Dendritic cell treated with granulocyte-macrophage colony-stimulating factor and Interleukin-4, amounts not matched to agents 40 ng/mL and 50 ng/mL, for 4 days (primary cell): ENCODE data around the gene BMAL1.

ENCODE experiments used
- H3K27ac Mint-ChIP-seq: one replicate; pipeline ENCODE4 v1.8.0; 2022; ENCODE audit warnings: mild to moderate bottlenecking, mixed read lengths
- H3K27me3 Mint-ChIP-seq: one replicate; pipeline ENCODE4 v1.8.0; 2022; ENCODE audit warnings: mild to moderate bottlenecking, mixed read lengths
- H3K36me3 Mint-ChIP-seq: one replicate; pipeline ENCODE4 v1.8.0; 2022; ENCODE audit warnings: low read depth, mixed read lengths
- H3K4me1 Mint-ChIP-seq: one replicate; pipeline ENCODE4 v1.8.0; 2022; ENCODE audit warnings: low read depth, mixed read lengths
- H3K4me3 Mint-ChIP-seq: one replicate; pipeline ENCODE4 v1.8.0; 2022; ENCODE audit warnings: mild to moderate bottlenecking, moderate library complexity, mixed read lengths
- H3K9me3 Mint-ChIP-seq: one replicate; pipeline ENCODE4 v1.8.0; 2022; ENCODE audit warnings: mixed read lengths
- intact Hi-C: fragments of 100-400 bp; cut with micrococcal nuclease; formaldehyde crosslinking; loops from one replicate; pipeline ENCODE4 v1.15.0; 2022

Gene BMAL1

DNA sequence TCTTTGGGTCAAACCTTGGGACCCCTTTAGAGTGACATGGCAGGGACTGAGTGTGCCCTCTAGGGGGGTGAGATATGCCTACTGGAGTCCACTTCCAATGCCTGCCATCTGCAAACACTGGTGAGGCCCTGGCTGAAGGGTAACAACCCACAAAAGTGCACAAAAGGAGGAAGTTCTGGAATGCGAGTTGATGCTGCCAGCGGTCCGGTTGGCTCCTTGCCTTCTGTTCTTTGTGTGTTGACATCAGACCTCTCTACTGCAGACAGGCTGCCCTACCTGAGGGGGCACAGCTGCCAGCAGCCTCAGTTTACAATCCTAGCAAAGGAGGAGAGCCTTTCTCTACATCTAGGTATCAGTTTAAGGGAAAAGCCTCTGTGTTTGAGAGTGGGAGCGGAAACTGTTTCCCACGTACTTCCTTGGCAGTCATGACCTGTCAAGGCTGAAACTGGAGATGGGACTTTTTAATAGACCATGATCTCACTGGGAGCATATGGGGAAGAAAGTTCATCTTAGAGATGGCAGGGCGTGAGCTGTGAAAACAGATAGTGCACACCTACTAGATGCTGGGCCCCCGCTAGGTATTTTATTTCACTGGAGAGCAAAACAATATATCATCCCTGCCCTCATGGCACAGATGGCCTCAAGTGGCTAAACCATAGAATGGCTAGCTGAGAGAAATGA lies 27.2 kb downstream of the BMAL1 start:
- H3K4me1 Mint-ChIP-seq: peaks cover 51% of the 10 kb centered on the region
- peaks cover 11% of the 10 kb centered on the region for H3K36me3 Mint-ChIP-seq
- no peaks in the 10 kb centered on the region for H3K27me3 Mint-ChIP-seq
- peaks cover 12% of the 10 kb centered on the region for H3K9me3 Mint-ChIP-seq
- H3K27ac Mint-ChIP-seq: no peak overlapping the region
- intact Hi-C loops: no loop called here
- no peak overlapping the region for H3K4me3 Mint-ChIP-seq

GRCh38 chr11:13308704-13309103 lies 31.1 kb downstream of the BMAL1 start:
- H3K27me3 Mint-ChIP-seq: no peaks in the 10 kb centered on the region
- intact Hi-C loops: no loop called here
- peaks cover 39% of the 10 kb centered on the region for H3K36me3 Mint-ChIP-seq
- peaks cover 7% of the 10 kb centered on the region for H3K9me3 Mint-ChIP-seq
- H3K4me1 Mint-ChIP-seq: peaks cover 35% of the 10 kb centered on the region
- H3K27ac Mint-ChIP-seq: no peak overlapping the region
- no peak overlapping the region for H3K4me3 Mint-ChIP-seq

DNA sequence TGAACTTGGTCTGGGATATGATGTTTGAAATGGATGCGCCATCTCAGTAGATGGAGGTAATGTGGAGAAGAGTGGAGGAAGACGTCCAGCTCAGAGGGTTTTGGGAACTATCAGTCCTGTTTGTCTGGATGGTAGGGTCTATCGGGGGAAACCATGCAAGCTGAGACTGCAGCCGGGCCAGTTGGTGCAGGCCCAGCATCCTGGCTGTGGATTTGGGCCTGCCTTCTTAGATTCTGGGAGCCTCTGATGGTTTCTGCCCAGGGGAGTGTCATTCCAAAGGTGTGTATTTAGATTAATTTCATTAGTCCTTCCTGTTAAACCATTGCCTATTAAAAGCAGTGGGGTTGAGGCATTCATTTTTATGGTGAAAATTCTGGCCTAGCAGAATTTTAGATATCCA lies 31.6 kb downstream of the BMAL1 start:
- Mint-ChIP-seq H3K4me1 (peaks cover 35% of the 10 kb centered on the region), H3K9me3 (peaks cover 2% of the 10 kb centered on the region), H3K27me3 (no peaks in the 10 kb centered on the region), H3K27ac (no peak overlapping the region), H3K4me3 (no peak overlapping the region), H3K36me3 (peaks cover 39% of the 10 kb centered on the region)
- intact Hi-C loops: no loop called here

GRCh38 chr11:13310443-13310842 lies 32.9 kb downstream of the BMAL1 start:
- Mint-ChIP-seq H3K36me3 (peaks cover 50% of the 10 kb centered on the region), H3K4me3 (no peak overlapping the region), H3K9me3 (no peaks in the 10 kb centered on the region), H3K27me3 (no peaks in the 10 kb centered on the region), H3K4me1 (peaks cover 37% of the 10 kb centered on the region), H3K27ac (no peak overlapping the region)
- intact Hi-C loops: no loop called here

- Mint-ChIP-seq H3K36me3 (peaks cover 61% of the 10 kb centered on the region), H3K4me1 (peaks cover 48% of the 10 kb centered on the region), H3K4me3 (no peak overlapping the region), H3K27me3 (no peaks in the 10 kb centered on the region), H3K9me3 (no peaks in the 10 kb centered on the region), H3K27ac (no peak overlapping the region)
- intact Hi-C loops: no loop called here
Measured at GRCh38 chr11:13311570-13311969, 34.0 kb downstream of the BMAL1 start.

- H3K27me3 Mint-ChIP-seq: no peaks in the 10 kb centered on the region
- no peaks in the 10 kb centered on the region for H3K9me3 Mint-ChIP-seq
- H3K4me3 Mint-ChIP-seq: no peak overlapping the region
- H3K27ac Mint-ChIP-seq: no peak overlapping the region
- intact Hi-C loops: no loop called here
- peaks cover 50% of the 10 kb centered on the region for H3K4me1 Mint-ChIP-seq
- peaks cover 62% of the 10 kb centered on the region for H3K36me3 Mint-ChIP-seq
Measured at GRCh38 chr11:13313005-13313819, 35.6 kb downstream of the BMAL1 start.

DNA sequence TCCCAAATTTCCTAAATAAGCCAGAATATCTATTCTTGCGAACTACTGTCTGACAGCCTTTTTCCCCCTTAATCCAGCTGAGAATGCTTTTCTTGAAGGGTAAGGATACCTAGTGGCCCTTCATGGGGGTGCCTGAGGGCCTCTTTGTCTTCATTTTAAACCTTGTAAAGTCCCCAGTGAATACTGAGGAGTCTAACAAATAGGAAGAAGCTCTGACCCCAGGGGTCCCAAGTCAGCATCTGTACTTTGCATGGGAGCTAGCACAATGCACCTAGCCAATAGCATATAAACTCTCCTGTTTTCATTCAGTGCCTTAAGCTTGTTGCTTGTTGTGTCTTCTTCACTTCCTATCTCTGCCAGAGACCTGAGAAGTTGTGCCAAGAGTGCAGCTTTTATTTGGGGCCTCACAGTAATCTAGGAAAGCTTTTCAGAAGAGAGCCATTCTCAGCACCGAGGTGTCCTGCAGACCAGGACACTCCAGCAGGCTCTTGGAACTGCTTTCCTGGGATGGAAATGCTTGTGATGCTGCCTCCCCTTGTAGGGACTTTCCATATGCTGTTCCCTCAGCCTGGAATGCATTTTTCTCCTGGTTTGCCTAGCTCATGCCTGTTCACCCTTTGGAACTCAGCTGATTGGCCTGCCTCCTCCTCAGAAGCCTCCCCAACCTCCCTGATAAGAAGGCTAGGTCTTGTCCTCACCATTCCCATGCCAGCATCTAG lies 37.2 kb downstream of the BMAL1 start:
- peaks cover 60% of the 10 kb centered on the region for H3K36me3 Mint-ChIP-seq
- H3K27ac Mint-ChIP-seq: no peak overlapping the region
- no peaks in the 10 kb centered on the region for H3K9me3 Mint-ChIP-seq
- no peak overlapping the region for H3K4me3 Mint-ChIP-seq
- intact Hi-C loops: no loop called here
- peaks cover 55% of the 10 kb centered on the region for H3K4me1 Mint-ChIP-seq
- H3K27me3 Mint-ChIP-seq: no peaks in the 10 kb centered on the region

- Mint-ChIP-seq H3K4me1 (peaks cover 60% of the 10 kb centered on the region), H3K27me3 (no peaks in the 10 kb centered on the region), H3K36me3 (peaks cover 50% of the 10 kb centered on the region), H3K27ac (peak overlapping the region; percentile 31), H3K4me3 (no peak overlapping the region), H3K9me3 (no peaks in the 10 kb centered on the region)
- intact Hi-C loops: no loop called here
Measured at GRCh38 chr11:13315517-13316432, 38.2 kb downstream of the BMAL1 start.

- H3K36me3 Mint-ChIP-seq: peaks cover 45% of the 10 kb centered on the region
- H3K4me1 Mint-ChIP-seq: peaks cover 53% of the 10 kb centered on the region
- no peaks in the 10 kb centered on the region for H3K9me3 Mint-ChIP-seq
- intact Hi-C loops: no loop called here
- H3K4me3 Mint-ChIP-seq: no peak overlapping the region
- no peaks in the 10 kb centered on the region for H3K27me3 Mint-ChIP-seq
- H3K27ac Mint-ChIP-seq: peak overlapping the region; percentile 31
Measured at GRCh38 chr11:13316528-13316961, 39.0 kb downstream of the BMAL1 start.

- Mint-ChIP-seq H3K9me3 (no peaks in the 10 kb centered on the region), H3K27me3 (no peaks in the 10 kb centered on the region), H3K4me3 (no peak overlapping the region), H3K36me3 (peaks cover 50% of the 10 kb centered on the region), H3K4me1 (peaks cover 50% of the 10 kb centered on the region), H3K27ac (no peak overlapping the region)
- intact Hi-C loops: no loop called here
Measured at GRCh38 chr11:13317293-13318080, 39.9 kb downstream of the BMAL1 start.

DNA sequence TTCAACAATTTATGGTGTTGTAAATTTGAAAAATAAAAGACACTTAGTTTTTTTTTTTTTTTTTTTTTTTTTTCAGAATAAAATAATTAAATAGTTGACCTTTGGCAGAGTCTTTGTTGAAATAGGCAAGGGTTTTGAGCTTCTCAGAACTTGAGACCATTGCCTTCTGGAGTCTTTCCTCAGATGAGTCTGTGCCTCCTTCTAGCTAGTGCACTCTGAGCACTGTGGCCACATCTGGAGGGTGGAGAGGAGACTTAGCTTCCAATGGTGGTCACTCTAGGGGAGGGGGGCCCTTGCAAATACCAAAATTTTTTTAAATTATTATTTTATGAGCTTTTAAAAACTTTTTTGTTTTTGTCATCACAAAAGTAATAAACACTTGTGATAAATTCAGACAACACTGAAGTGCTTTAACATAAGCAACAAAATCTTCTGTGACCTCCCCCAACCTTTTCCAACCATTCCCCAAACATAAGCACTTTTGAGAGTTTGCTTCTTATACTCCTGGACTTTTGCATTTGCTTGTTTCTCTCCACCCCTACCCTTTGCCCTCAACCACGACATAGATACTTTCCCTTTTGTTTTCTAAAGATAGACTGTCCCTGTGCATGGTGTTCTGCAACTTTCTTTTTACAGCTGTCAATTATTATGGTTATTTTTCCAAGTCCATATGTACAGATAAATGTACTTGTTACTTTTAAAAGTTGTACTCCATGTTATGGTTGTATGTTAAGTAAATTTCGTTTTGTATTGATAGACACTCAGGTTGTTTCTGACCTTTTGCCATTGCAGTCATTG lies 41.1 kb downstream of the BMAL1 start:
- Mint-ChIP-seq H3K36me3 (peaks cover 53% of the 10 kb centered on the region), H3K4me3 (no peak overlapping the region), H3K9me3 (no peaks in the 10 kb centered on the region), H3K27ac (no peak overlapping the region), H3K27me3 (no peaks in the 10 kb centered on the region), H3K4me1 (peaks cover 40% of the 10 kb centered on the region)
- intact Hi-C loops: no loop called here

DNA sequence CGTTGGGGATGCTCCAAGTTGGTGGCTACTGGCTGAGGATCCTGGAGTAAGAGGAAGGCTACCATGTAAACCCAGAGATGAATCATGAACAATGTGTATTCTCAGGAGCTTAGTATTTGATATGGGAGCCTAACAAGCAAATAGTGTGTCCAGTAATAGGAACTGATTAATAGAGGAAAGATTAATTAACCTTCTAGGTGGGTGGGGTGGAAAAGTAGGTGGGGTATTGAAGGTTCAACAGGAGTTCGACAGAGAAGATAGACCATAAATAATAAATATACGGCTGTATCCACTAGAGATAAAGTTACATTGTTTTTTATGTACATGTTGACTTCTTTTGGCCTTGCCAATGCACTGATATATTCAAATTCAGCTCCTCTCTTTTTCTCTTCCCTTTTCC lies 43.1 kb downstream of the BMAL1 start:
- Mint-ChIP-seq H3K4me3 (no peak overlapping the region), H3K27me3 (no peaks in the 10 kb centered on the region), H3K36me3 (peaks cover 52% of the 10 kb centered on the region), H3K9me3 (no peaks in the 10 kb centered on the region), H3K4me1 (peaks cover 39% of the 10 kb centered on the region), H3K27ac (no peak overlapping the region)
- intact Hi-C loops: no loop called here
